ENCODE data around the gene VEPH1. TPM values are rescaled to one million over a fixed set of nuclear protein-coding genes. Genes with fewer than 3 reads are reported as not detected.

The VEPH1 gene
- total RNA-seq, 1 donor from 2014 or later = 2.7 TPM

DNA sequence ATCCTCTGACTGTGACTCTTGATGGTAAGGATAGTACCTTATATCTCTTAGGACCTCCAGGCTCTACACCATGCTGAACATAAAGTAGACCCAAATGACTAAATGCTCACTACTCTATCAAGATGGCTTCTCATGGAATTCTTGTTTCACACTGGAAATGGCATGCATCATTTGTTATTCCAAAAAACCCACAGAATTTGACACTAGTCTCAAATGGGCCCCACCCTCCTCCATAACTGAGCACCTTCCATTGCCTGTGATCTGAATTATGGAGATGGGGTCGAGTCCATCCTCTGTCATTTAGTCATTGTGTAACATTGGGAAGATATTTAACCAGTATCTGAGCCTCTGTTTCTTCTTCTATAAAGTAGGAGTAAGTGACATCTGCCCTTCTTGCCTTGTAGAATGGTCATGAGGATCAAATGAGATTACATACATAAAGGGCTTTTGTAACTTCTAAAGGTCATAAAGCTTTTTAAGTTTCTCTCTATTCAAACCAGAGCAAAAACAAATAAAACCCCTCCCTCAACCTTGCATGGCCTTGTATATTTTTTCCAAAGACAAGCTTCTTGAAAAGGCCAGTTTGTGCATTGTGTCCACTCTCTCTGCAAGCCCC lies 123.6 kb downstream of the VEPH1 start:
- intact Hi-C loops (cut with DNase I) = no loop called here
- DNase-seq (ENCODE audit: extremely low spot score in 2 of 2) = no peak
- Histone ChIP-seq H3K36me3 (no peaks in the 10 kb centered on the region), H3K27me3 (no peaks in the 10 kb centered on the region), H3K4me1 (no peaks in the 10 kb centered on the region), H3K27ac (no peak overlapping the region), H3K9me3 (no peaks in the 10 kb centered on the region), H3K4me3 (no peak overlapping the region)
- TF ChIP-seq POLR2AphosphoS5 (IDR thresholded peaks at IDR 0.05; ENCODE audit: insufficient read depth in 1 of 2, low read depth in 1 of 2) (no peak), POLR2A (IDR thresholded peaks at IDR 0.05) (no peak)
- TF ChIP-seq, protein P1, sequence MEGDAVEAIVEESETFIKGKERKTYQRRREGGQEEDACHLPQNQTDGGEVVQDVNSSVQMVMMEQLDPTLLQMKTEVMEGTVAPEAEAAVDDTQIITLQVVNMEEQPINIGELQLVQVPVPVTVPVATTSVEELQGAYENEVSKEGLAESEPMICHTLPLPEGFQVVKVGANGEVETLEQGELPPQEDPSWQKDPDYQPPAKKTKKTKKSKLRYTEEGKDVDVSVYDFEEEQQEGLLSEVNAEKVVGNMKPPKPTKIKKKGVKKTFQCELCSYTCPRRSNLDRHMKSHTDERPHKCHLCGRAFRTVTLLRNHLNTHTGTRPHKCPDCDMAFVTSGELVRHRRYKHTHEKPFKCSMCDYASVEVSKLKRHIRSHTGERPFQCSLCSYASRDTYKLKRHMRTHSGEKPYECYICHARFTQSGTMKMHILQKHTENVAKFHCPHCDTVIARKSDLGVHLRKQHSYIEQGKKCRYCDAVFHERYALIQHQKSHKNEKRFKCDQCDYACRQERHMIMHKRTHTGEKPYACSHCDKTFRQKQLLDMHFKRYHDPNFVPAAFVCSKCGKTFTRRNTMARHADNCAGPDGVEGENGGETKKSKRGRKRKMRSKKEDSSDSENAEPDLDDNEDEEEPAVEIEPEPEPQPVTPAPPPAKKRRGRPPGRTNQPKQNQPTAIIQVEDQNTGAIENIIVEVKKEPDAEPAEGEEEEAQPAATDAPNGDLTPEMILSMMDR (IDR thresholded peaks at IDR 0.05) = no peak

DNA sequence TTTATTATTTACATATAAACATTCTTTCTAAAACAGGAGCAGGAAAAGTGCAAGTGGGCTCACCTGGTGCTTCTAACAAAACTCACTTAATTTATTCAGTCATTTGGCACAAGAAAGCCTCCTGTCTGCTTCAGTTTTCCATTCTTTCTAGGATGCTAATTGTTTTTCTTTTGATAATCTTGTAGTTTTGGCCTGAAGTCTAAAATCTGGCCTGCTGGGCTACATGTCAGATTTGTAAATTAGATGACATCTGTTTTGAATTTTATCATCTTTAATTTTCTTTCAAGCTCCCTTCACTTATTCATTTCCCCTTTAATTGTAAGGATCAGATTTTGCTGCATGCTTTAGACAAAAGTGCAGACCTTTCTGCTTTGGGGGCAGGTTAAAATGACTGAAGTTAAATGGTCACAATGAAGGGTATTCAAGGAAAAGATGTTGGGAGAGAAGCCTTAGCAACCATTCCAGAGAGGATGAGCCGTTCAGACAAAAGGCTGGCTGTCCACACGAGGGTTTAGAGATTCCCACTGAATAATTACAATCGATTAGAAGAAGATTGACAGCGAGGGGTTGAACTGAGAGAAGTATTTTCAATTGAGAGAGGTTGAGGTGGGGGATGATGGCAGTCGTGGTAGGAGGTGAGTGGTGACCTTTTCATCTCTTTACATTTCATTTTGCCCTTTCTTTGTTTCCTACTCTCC lies 126.5 kb downstream of the VEPH1 start:
- Histone ChIP-seq H3K36me3 (no peaks in the 10 kb centered on the region), H3K27me3 (no peaks in the 10 kb centered on the region), H3K27ac (no peak overlapping the region), H3K4me3 (no peak overlapping the region), H3K9me3 (no peaks in the 10 kb centered on the region), H3K4me1 (no peaks in the 10 kb centered on the region)
- TF ChIP-seq POLR2A (IDR thresholded peaks at IDR 0.05) (no peak), POLR2AphosphoS5 (IDR thresholded peaks at IDR 0.05; ENCODE audit: insufficient read depth in 1 of 2, low read depth in 1 of 2) (no peak)
- TF ChIP-seq, protein P1 (IDR thresholded peaks at IDR 0.05) = no peak
- DNase-seq (ENCODE audit: extremely low spot score in 2 of 2) = no peak
- intact Hi-C loops (cut with DNase I) = no loop called here

DNA sequence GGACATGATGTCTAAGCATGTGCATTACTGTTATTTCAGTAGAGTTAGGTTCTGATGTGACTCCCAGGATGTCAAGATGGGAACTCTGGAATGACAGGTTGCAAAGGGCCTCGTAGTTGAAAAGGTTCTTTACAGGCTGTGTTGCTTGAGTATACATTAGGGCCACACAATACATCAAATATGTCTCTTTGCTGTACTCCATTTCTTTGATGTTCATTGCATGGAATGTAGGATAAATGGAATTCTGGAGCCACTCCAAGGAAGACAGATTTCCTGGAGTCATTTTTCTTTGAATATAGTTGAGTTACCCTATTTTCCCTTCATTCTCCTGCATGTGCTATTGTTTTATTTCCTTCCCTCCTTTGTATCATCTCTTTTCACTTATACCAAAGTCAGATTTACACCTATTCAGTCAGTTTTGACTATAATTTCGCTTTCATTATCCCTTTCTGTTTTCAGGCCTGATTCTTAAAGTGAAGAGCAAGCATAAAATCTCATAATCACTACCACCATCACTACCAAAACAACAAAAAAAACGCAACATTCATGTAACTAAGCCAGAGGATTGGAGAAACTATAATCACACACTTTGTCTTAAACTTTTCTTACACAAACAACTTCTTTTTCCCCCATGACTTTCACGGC lies 127.8 kb downstream of the VEPH1 start:
- intact Hi-C loops (cut with DNase I) = no loop called here
- Histone ChIP-seq H3K4me1 (no peaks in the 10 kb centered on the region), H3K9me3 (no peaks in the 10 kb centered on the region), H3K27ac (no peak overlapping the region), H3K27me3 (no peaks in the 10 kb centered on the region), H3K36me3 (no peaks in the 10 kb centered on the region), H3K4me3 (no peak overlapping the region)
- DNase-seq (ENCODE audit: extremely low spot score in 2 of 2) = no peak
- TF ChIP-seq, protein P1 (IDR thresholded peaks at IDR 0.05) = no peak
- no peak for TF ChIP-seq POLR2A (IDR thresholded peaks at IDR 0.05)
- no peak for TF ChIP-seq POLR2AphosphoS5 (IDR thresholded peaks at IDR 0.05; ENCODE audit: insufficient read depth in 1 of 2, low read depth in 1 of 2)

DNA sequence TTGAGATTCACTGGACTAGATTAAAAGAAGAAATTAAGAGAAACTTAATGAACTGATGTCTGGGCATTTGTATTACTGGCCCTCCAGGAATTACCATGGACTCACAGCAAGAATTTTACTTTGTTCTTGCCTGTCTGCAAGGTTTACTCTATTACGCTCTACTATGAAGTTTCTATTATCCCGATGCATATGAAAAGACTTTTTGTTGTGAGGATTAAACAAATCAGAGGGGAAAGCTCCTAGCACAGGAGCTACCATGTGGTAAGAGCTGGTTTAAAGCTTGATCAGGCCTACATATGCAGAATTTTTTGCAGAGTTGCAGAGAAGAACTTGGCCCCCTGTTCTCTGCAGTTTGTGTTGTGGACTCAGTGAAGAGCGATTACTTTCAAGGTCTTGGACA lies 128.3 kb downstream of the VEPH1 start:
- Histone ChIP-seq H3K9me3 (no peaks in the 10 kb centered on the region), H3K4me3 (no peak overlapping the region), H3K27me3 (no peaks in the 10 kb centered on the region), H3K4me1 (no peaks in the 10 kb centered on the region), H3K27ac (no peak overlapping the region), H3K36me3 (no peaks in the 10 kb centered on the region)
- intact Hi-C loops (cut with DNase I) = no loop called here
- no peak for DNase-seq (ENCODE audit: extremely low spot score in 2 of 2)
- TF ChIP-seq POLR2A (IDR thresholded peaks at IDR 0.05) (no peak), POLR2AphosphoS5 (IDR thresholded peaks at IDR 0.05; ENCODE audit: insufficient read depth in 1 of 2, low read depth in 1 of 2) (no peak)
- TF ChIP-seq, protein P1 (IDR thresholded peaks at IDR 0.05) = no peak

DNA sequence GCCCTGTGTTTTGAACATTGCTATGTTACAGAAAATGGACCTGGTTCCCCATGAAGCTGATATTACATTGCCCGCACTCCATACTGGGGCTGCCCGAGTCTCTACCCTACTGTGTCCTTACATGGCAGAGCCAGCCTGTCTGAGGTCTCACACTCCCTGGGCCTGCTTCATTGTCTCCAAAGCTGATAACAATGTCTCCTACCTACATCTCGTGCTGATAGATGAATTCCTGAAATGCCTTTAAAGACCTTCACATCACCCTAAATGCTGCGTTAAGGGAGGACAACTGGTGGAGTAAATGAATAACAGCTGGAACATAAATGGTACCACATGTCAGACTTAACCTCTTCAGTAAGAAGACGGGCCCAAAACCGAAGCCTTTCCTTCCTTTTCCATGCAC lies 129.4 kb downstream of the VEPH1 start:
- no peak for DNase-seq (ENCODE audit: extremely low spot score in 2 of 2)
- H3K27me3 ChIP-seq = no peaks in the 10 kb centered on the region
- intact Hi-C loops (cut with DNase I) = no loop called here
- no peaks in the 10 kb centered on the region for H3K9me3 ChIP-seq
- H3K4me1 ChIP-seq = no peaks in the 10 kb centered on the region
- H3K27ac ChIP-seq = no peak overlapping the region
- H3K36me3 ChIP-seq = no peaks in the 10 kb centered on the region
- no peak overlapping the region for H3K4me3 ChIP-seq
- TF ChIP-seq POLR2AphosphoS5 (IDR thresholded peaks at IDR 0.05; ENCODE audit: insufficient read depth in 1 of 2, low read depth in 1 of 2) (no peak), POLR2A (IDR thresholded peaks at IDR 0.05) (no peak)
- TF ChIP-seq, protein P1 (IDR thresholded peaks at IDR 0.05) = no peak
